Activated T-cell treated with anti-CD3 and anti-CD28 coated beads, Interleukin-2, amount 50 U/mL, for 72 hours (primary cell): ENCODE results near the gene C20orf173. TPM values are rescaled to one million over a fixed set of nuclear protein-coding genes. Genes with fewer than 3 reads are reported as not detected.

Experiments
- ATAC-seq, 2 donors: fragments of 150-1000 bp; cut with Tn5 transposase; replicated peaks in 1 of 2; 2 replicates each; pipeline ENCODE4 v1.10.0; 2021; ENCODE audit warnings: moderate library complexity in 2 of 2, mild to moderate bottlenecking in 1 of 2
- DNase-seq, 2 donors: peaks; one replicate each; pipeline ENCODE4 v3.0.0; 2021 to 2022; ENCODE audit warnings: mixed read lengths in 1 of 2
- H3K27ac Mint-ChIP-seq: one replicate; pipeline ENCODE4 v1.8.0; 2022; ENCODE audit warnings: mild to moderate bottlenecking, moderate library complexity, mixed read lengths
- H3K27me3 Mint-ChIP-seq: one replicate; pipeline ENCODE4 v1.8.0; 2022; ENCODE audit warnings: low read depth, mixed read lengths
- H3K36me3 Mint-ChIP-seq, 2 donors: one replicate each; pipeline ENCODE4 v1.8.0; 2022; ENCODE audit warnings: mixed read lengths in 2 of 2, mild to moderate bottlenecking in 1 of 2; ENCODE audit not compliant: insufficient read depth in 2 of 2
- H3K4me1 Mint-ChIP-seq: one replicate; pipeline ENCODE4 v1.8.0; 2022; ENCODE audit warnings: low read depth, mixed read lengths
- H3K4me3 Mint-ChIP-seq, 2 donors: one replicate each; pipeline ENCODE4 v1.8.0; 2022; ENCODE audit warnings: mild to moderate bottlenecking in 2 of 2, mixed read lengths in 2 of 2, moderate library complexity in 2 of 2
- H3K9me3 Mint-ChIP-seq, 2 donors: one replicate each; pipeline ENCODE4 v1.8.0; 2022; ENCODE audit warnings: mixed read lengths in 2 of 2
- total RNA-seq, 2 donors: library from RNA; stranded (reverse); gene quantifications; one replicate each; pipeline ENCODE4 v1.2.3, GENCODE V29; 2022

Gene C20orf173
- total RNA-seq, 2 donors from 2014 or later, result not detected

DNA sequence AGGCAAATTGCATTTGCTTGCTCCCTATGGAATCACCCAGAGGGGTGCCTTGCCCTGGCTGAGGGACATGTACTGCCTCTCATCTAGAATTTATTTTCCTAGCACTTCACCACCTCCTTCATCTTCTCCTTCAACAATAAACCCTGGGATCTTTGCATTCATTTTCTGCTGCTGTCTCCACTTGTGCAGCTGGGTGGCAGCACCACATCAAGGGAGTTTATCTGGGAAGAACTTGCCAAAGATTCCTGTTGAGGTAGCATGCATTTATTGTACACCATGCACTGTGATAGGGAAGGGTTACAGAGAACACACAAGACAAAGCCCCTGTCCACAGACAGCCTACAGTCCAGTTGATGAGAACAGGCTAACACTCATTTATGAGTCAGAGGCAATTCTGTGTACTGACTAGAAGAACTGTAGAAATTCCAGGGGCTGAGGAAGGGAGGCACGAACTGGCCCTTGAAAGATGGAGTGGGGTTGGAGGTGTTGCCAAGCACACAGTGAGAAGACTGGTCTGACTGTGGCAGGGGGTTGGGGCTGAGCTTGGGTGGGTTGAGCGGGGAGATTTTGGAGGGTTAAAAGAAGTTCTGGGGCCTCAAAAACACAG lies 17.5 kb downstream of the C20orf173 start:
- DNase-seq (no peak), ATAC-seq (no peak)
- peaks cover 4% of the 10 kb centered on the region for H3K4me1 Mint-ChIP-seq
- no peak overlapping the region for H3K4me3 Mint-ChIP-seq
- H3K27me3 Mint-ChIP-seq, result no peaks in the 10 kb centered on the region
- H3K36me3 Mint-ChIP-seq, result peaks cover 0 to 3% of the 10 kb centered on the region in 2 donors
- H3K27ac Mint-ChIP-seq, result no peak overlapping the region
- H3K9me3 Mint-ChIP-seq, result no peaks in the 10 kb centered on the region

- Mint-ChIP-seq H3K4me1 (peaks cover 10% of the 10 kb centered on the region), H3K4me3 (no peak overlapping the region), H3K27ac (no peak overlapping the region), H3K36me3 (peaks cover 0 to 4% of the 10 kb centered on the region in 2 donors), H3K9me3 (no peaks in the 10 kb centered on the region), H3K27me3 (no peaks in the 10 kb centered on the region)
- no peak for DNase-seq
- no peak for ATAC-seq
Measured at GRCh38 chr20:35510951-35511735, 18.3 kb downstream of the C20orf173 start.

DNA sequence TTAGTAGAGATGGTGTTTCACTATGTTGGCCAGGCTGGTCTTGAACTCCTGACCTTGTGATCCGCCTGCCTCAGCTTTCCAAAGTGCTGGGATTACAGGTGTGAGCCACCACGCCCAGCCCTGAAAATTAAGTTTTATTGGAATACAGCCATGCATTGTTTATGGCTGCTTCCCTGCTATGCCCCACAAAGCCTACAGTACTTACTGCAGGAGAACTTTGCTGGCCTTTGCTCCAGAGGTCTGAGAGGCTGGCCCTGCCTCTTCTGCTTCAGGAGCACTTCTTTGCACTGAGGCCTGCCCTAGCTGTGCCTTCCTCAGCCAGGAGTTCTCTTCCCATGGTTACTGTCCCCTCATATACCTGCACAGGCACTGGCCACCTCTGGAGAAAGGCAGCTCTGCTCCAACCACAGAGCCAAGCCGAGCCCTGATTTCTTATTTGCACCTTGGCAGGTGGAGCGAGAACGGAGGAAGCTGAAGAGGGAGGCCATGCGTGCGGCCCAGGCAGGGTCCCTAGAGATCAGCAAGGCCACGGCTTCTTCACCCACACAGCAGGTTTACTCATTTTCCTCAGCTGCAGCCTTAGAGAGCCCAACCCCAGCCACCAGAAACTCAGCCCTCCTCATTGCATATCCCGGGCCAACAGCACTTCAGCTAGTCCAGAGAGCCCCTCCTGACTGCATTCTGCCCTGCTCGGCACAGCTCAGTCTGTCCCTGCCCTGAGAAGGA lies 20.8 kb downstream of the C20orf173 start:
- Mint-ChIP-seq H3K4me3 (no peak overlapping the region), H3K4me1 (peaks cover 27% of the 10 kb centered on the region), H3K27ac (no peak overlapping the region), H3K9me3 (no peaks in the 10 kb centered on the region), H3K36me3 (peaks cover 2 to 12% of the 10 kb centered on the region in 2 donors), H3K27me3 (no peaks in the 10 kb centered on the region)
- DNase-seq (no peak), ATAC-seq (no peak)

DNA sequence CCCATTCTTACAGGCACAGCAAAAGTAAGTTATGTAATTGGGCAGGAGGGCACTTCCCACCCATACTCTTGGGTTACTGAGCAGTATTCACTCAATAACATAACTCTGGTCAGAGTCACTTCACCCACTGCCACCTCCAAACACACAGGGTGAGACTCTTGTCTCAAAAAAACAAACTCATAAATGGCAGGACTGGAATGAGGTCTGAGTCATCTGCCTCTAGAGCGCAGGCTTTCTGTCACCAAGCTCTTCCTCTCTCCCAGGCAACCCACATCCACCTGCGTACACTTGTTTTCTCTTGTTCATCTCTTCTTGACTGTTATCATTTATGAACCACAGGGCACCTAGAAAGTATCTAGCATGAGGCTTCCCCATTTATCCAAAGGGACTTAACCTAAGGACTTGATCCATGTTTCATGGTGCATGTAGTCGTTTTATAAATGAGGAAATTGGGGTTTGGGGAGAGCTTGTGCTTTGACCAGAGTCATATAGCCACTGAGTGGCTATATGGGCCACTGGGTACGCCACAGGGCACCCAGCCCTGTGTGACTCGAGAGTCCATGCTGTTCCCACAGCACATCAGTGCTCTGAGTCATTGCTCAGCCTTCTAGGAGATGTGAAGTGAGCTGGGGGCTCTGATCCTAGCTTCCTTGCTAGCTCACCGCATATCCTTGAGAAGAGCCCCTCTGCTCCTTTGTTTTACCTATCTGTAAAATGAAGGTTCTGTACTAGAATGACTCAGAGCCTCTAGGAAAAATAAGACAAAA lies 22.4 kb downstream of the C20orf173 start:
- Mint-ChIP-seq H3K27ac (peak overlapping the region; percentile 66), H3K36me3 (peaks cover 5 to 25% of the 10 kb centered on the region in 2 donors), H3K9me3 (no peaks in the 10 kb centered on the region), H3K4me3 (no peak overlapping the region), H3K4me1 (peaks cover 27% of the 10 kb centered on the region), H3K27me3 (no peaks in the 10 kb centered on the region)
- peak; percentile 49 to 79 for ATAC-seq
- no peak for DNase-seq

DNA sequence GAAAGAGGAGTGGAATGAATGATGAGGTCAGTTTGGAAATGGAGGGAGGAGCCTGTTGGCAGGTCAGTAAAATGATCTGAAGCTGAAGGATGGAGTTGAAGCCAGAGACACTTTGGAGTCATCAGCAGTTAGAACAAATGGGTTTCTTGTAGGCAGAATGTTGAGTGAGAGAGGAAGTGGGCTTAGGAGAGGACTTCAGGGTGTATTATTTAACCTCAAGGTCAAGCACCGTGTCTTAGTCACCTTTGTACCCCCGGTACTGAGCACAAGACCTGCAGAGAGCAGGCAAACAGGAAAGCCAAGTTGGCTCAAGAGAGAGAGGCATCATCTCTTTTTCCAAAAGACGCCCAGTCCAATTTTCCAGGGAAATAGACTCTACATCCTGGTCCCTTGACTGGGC lies 23.3 kb downstream of the C20orf173 start:
- H3K4me3 Mint-ChIP-seq, result peak overlapping the region in 1 of 2 donors; percentile 2

GRCh38 chr20:35504751-35505150 lies 24.7 kb downstream of the C20orf173 start:
- DNase-seq, result no peak
- Mint-ChIP-seq H3K27me3 (no peaks in the 10 kb centered on the region), H3K4me1 (peaks cover 27% of the 10 kb centered on the region), H3K36me3 (peaks cover 5 to 28% of the 10 kb centered on the region in 2 donors), H3K9me3 (no peaks in the 10 kb centered on the region), H3K4me3 (no peak overlapping the region), H3K27ac (peak overlapping the region; percentile 26)
- no peak for ATAC-seq

More for the DNA sequence above, 23.3 kb downstream of the C20orf173 start:
- peak overlapping the region; percentile 45 for H3K27ac Mint-ChIP-seq
- H3K36me3 Mint-ChIP-seq, result peaks cover 5 to 26% of the 10 kb centered on the region in 2 donors
- no peaks in the 10 kb centered on the region for H3K27me3 Mint-ChIP-seq
- peaks cover 27% of the 10 kb centered on the region for H3K4me1 Mint-ChIP-seq
- ATAC-seq (no peak), DNase-seq (no peak)
- no peaks in the 10 kb centered on the region for H3K9me3 Mint-ChIP-seq

GRCh38 chr20:35503841-35504561 lies 25.5 kb downstream of the C20orf173 start:
- Mint-ChIP-seq H3K9me3 (no peaks in the 10 kb centered on the region), H3K27ac (no peak overlapping the region), H3K36me3 (peaks cover 11 to 33% of the 10 kb centered on the region in 2 donors), H3K27me3 (no peaks in the 10 kb centered on the region), H3K4me3 (no peak overlapping the region), H3K4me1 (peaks cover 27% of the 10 kb centered on the region)
- no peak for ATAC-seq
- no peak for DNase-seq

DNA sequence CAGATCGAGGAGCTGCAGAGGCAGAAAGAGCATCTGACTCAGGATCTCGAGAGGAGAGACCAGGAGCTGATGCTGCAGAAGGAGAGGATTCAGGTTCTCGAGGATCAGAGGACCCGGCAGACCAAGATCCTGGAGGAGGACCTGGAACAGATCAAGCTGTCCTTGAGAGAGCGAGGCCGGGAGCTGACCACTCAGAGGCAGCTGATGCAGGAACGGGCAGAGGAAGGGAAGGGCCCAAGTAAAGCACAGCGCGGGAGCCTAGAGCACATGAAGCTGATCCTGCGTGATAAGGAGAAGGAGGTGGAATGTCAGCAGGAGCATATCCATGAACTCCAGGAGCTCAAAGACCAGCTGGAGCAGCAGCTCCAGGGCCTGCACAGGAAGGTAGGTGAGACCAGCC lies 26.2 kb downstream of the C20orf173 start:
- Mint-ChIP-seq H3K9me3 (no peaks in the 10 kb centered on the region), H3K27ac (no peak overlapping the region), H3K4me3 (no peak overlapping the region), H3K36me3 (peaks cover 11 to 34% of the 10 kb centered on the region in 2 donors), H3K4me1 (peaks cover 27% of the 10 kb centered on the region), H3K27me3 (no peaks in the 10 kb centered on the region)
- ATAC-seq (no peak), DNase-seq (no peak)

DNA sequence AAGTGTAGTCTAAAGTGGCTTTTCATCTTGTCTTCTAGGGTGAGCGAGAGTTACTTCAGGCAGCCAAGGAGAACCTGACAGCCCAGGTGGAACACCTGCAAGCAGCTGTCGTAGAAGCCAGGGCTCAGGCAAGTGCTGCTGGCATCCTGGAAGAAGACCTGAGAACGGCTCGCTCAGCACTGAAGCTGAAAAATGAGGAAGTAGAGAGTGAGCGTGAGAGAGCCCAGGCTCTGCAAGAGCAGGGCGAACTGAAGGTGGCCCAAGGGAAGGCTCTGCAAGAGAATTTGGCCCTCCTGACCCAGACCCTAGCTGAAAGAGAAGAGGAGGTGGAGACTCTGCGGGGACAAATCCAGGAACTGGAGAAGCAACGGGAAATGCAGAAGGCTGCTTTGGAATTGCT lies 27.1 kb downstream of the C20orf173 start:
- Mint-ChIP-seq H3K27me3 (no peaks in the 10 kb centered on the region), H3K36me3 (peaks cover 11 to 35% of the 10 kb centered on the region in 2 donors)

GRCh38 chr20:35499271-35499670 lies 30.2 kb downstream of the C20orf173 start:
- Mint-ChIP-seq H3K36me3 (peaks cover 14 to 45% of the 10 kb centered on the region in 2 donors), H3K9me3 (no peaks in the 10 kb centered on the region), H3K4me1 (peaks cover 2% of the 10 kb centered on the region), H3K27ac (peak overlapping the region; percentile 17), H3K27me3 (no peaks in the 10 kb centered on the region), H3K4me3 (no peak overlapping the region)
- DNase-seq (no peak), ATAC-seq (no peak)

More for the DNA sequence above, 27.1 kb downstream of the C20orf173 start:
- no peaks in the 10 kb centered on the region for H3K9me3 Mint-ChIP-seq
- no peak for DNase-seq
- H3K4me3 Mint-ChIP-seq, result no peak overlapping the region
- H3K4me1 Mint-ChIP-seq, result peaks cover 27% of the 10 kb centered on the region
- ATAC-seq, result no peak
- no peak overlapping the region for H3K27ac Mint-ChIP-seq

- no peaks in the 10 kb centered on the region for H3K27me3 Mint-ChIP-seq
- no peaks in the 10 kb centered on the region for H3K9me3 Mint-ChIP-seq
- H3K4me1 Mint-ChIP-seq, result peaks cover 5% of the 10 kb centered on the region
- H3K4me3 Mint-ChIP-seq, result no peak overlapping the region
- peaks cover 16 to 40% of the 10 kb centered on the region in 2 donors for H3K36me3 Mint-ChIP-seq
- ATAC-seq, result no peak
- DNase-seq, result no peak
- H3K27ac Mint-ChIP-seq, result no peak overlapping the region
Measured at GRCh38 chr20:35497780-35498189, 31.7 kb downstream of the C20orf173 start.

DNA sequence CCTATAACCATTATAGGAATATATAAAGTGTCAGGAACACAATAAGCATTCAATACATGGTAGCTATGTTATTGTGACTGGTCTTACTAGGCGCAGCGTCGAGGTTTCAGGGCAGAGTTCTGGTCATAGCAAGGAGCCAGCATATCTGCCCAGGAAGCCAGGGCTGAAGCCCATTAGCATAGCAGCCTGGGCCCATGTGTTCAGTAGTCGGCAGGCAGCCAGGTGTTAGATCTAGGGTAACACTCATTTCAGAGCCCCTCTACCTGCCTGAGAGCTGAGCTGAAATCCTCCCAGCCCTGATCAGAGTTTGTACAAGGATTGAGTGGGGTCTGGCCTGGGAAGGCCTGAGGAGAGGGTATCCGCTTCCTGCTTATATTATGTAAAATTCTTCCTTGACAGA lies 32.1 kb downstream of the C20orf173 start:
- no peak for DNase-seq
- no peak for ATAC-seq
- Mint-ChIP-seq H3K9me3 (no peaks in the 10 kb centered on the region), H3K4me3 (no peak overlapping the region), H3K4me1 (peaks cover 9% of the 10 kb centered on the region), H3K36me3 (peaks cover 16 to 37% of the 10 kb centered on the region in 2 donors), H3K27me3 (no peaks in the 10 kb centered on the region), H3K27ac (no peak overlapping the region)
